BE2C (cell line): Measurements from ENCODE around the gene FBF1.

Source experiments
- DNase-seq: peaks from one replicate; pipeline ENCODE4 v3.0.0-alpha.2; 2020
- H3K27me3 ChIP-seq: fragments of 250-450 bp; sonication (Bioruptor Pico); 2 replicates; pipeline ENCODE4 v1.5.1; 2020; ENCODE audit warnings: mild to moderate bottlenecking
- H3K36me3 ChIP-seq: fragments of 250-450 bp; sonication (Bioruptor Pico); 2 replicates; pipeline ENCODE4 v1.5.1; 2020; ENCODE audit warnings: mild to moderate bottlenecking
- H3K4me1 ChIP-seq: fragments of 250-450 bp; sonication (Bioruptor Pico); 2 replicates; pipeline ENCODE4 v1.5.1; 2020
- H3K4me3 ChIP-seq: 2 replicates; pipeline ENCODE4 v1.5.1; 2011; ENCODE audit warnings: low read depth, low read length
- H3K9me3 ChIP-seq: fragments of 250-450 bp; sonication (Bioruptor Pico); 2 replicates; pipeline ENCODE4 v1.5.1; 2020
- CTCF ChIP-seq: IDR thresholded peaks from 2 replicates; pipeline ENCODE4 v1.5.1; 2012; ENCODE audit warnings: mild to moderate bottlenecking, low read depth, low read length

Gene FBF1

GRCh38 chr17:75950855-75951554, 10.2 kb upstream of the FBF1 start:
- DNase-seq: no peak
- no peak for TF ChIP-seq CTCF
- H3K4me3 ChIP-seq: no peak overlapping the region
- peaks cover 53% of the 10 kb centered on the region for H3K36me3 ChIP-seq
- no peaks in the 10 kb centered on the region for H3K9me3 ChIP-seq
- H3K4me1 ChIP-seq: no peaks in the 10 kb centered on the region; the same call in 1 of the 2 replicates
- H3K27me3 ChIP-seq: no peaks in the 10 kb centered on the region

GRCh38 chr17:75950421-75950820, 9.6 kb upstream of the FBF1 start:
- no peak for TF ChIP-seq CTCF

GRCh38 chr17:75945211-75945610, 4.4 kb upstream of the FBF1 start:
- Histone ChIP-seq H3K9me3 (no peaks in the 10 kb centered on the region), H3K4me1 (no peaks in the 10 kb centered on the region; the same call in 1 of the 2 replicates), H3K36me3 (peaks cover 21% of the 10 kb centered on the region), H3K4me3 (no peak overlapping the region), H3K27me3 (no peaks in the 10 kb centered on the region)
- no peak for DNase-seq
- no peak for TF ChIP-seq CTCF

More at GRCh38 chr17:75950421-75950820, 9.6 kb upstream of the FBF1 start:
- H3K9me3 ChIP-seq: no peaks in the 10 kb centered on the region
- no peak for DNase-seq
- peaks cover 49% of the 10 kb centered on the region for H3K36me3 ChIP-seq
- H3K4me1 ChIP-seq: no peaks in the 10 kb centered on the region; the same call in 1 of the 2 replicates
- no peaks in the 10 kb centered on the region for H3K27me3 ChIP-seq
- H3K4me3 ChIP-seq: no peak overlapping the region

- Histone ChIP-seq H3K9me3 (no peaks in the 10 kb centered on the region), H3K4me3 (no peak overlapping the region), H3K27me3 (no peaks in the 10 kb centered on the region), H3K36me3 (peaks cover 7% of the 10 kb centered on the region), H3K4me1 (no peaks in the 10 kb centered on the region; the same call in 1 of the 2 replicates)
- no peak for TF ChIP-seq CTCF
- DNase-seq: no peak
These were observed 2.6 kb upstream of the FBF1 start for GRCh38 chr17:75943491-75943890.

GRCh38 chr17:75942473-75942872, 1.6 kb upstream of the FBF1 start:
- Histone ChIP-seq H3K36me3 (no peaks in the 10 kb centered on the region; the same call in 1 of the 2 replicates), H3K4me1 (peaks cover 6% of the 10 kb centered on the region), H3K4me3 (no peak overlapping the region), H3K27me3 (no peaks in the 10 kb centered on the region), H3K9me3 (no peaks in the 10 kb centered on the region)
- no peak for TF ChIP-seq CTCF
- DNase-seq: no peak

GRCh38 chr17:75941442-75941819, 589 bp upstream of the FBF1 start:
- peak overlapping the region; percentile 86 for H3K4me3 ChIP-seq
- no peak for DNase-seq
- TF ChIP-seq CTCF: no peak

More at GRCh38 chr17:75941442-75941819, 589 bp upstream of the FBF1 start:
- peaks cover 6% of the 10 kb centered on the region for H3K4me1 ChIP-seq
- no peaks in the 10 kb centered on the region for H3K36me3 ChIP-seq
- no peaks in the 10 kb centered on the region for H3K27me3 ChIP-seq
- H3K9me3 ChIP-seq: no peaks in the 10 kb centered on the region
